ENCODE data around the gene MID1IP1. TPM values are rescaled to one million over a fixed set of nuclear protein-coding genes. Genes with fewer than 3 reads are reported as not detected.
A peak's percentile ranks its signal among the peaks of the same experiment; 100 is the strongest.

The MID1IP1 gene
- total and polyA plus RNA-seq, 5 donors, result 22.7 to 28.5 (median 27.1) TPM

DNA sequence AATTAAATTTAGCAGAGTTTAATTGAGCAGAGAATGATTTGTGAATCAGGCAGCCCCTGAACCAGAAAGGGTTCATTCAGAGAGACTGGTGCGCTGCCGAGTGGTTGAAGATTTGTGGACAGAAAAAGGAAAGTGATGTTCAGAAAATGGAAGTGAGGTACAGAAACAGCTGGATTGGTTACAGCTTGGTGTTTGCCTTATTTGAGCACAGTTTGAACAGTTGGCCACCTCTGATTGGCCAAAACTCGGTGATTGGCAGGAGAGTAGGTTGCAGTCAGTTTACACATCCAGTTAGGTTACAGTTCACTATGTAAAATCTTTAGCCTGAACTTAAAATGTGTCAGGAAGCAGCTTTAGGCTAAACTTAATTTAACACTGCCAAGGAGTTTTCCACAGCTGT, 14.9 kb downstream of the MID1IP1 start:
- H3K9me3 ChIP-seq (ENCODE audit: control insufficient read depth, low read length), result no peaks in the 10 kb centered on the region
- no peak overlapping the region for H3K4me3 ChIP-seq (ENCODE audit: low read length)
- H3K27me3 ChIP-seq (ENCODE audit: control insufficient read depth, insufficient read depth), result no peaks in the 10 kb centered on the region
- no peak for DNase-seq
- no peak overlapping the region for H3K27ac ChIP-seq (ENCODE audit: low read length)
- peaks cover 4% of the 10 kb centered on the region for H3K4me1 ChIP-seq (ENCODE audit: control insufficient read depth, insufficient read depth, low read length)
- WGBS, result 84% methylated on average over 3 of the region's 3 CpGs
- no peak for ATAC-seq
- intact Hi-C loops (cut with DNase I), result no loop called here

DNA sequence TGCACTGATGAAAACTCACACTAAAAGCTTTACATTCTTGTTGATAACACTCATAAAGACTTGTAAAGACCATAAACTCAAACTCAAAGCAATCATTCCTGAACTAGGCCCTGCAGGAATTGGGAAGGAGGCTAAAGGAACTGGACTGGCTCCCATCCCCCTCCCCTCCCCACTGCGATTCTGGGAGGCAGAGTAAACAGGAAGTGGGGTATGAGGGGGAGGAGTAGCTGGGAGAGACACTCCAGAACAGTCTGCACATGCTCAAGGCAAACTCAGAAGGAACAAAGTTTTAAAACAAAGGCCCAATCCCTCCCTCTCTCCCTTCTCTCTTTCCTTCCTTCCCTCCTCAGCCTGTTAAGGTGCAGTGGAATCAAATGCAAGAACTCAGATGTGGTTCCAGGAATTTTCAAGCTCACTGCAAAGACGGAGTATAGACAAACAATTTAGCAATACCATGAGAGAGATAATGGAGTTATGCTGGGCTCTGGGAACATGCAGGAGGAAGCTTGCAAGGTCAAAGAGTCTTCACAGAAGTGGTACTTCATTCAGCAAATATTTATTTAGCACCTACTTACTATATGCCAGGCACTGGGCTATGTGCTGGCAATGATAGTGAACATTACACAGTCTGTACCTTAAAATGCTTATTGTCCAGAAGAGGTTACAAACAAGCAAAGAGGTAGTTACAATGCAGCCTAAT, 15.9 kb downstream of the MID1IP1 start:
- peak; percentile 73 to 87 for ATAC-seq

DNA sequence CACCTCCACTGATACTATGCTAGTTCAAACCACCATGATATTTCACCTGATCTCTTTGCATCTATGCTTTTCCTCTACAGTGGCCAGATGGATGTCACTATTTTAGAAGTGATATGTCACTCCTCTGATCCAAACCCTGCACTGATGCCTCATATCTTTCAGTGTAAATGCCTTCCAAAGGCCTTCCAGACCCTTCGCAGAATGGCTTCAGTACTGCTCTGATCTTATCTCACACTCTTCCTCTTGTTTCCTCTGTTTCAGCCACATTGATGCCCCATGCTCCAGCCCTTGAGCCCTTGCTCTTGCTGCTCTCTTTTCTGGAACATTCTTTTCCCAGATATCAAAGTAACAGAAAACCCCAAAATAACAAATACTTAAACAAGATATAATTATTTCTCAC, 17.9 kb downstream of the MID1IP1 start:
- intact Hi-C loops (cut with DNase I), result no loop called here
- DNase-seq (no peak), ATAC-seq (no peak)
- Histone ChIP-seq H3K4me1 (ENCODE audit: control insufficient read depth, insufficient read depth, low read length) (peaks cover 4% of the 10 kb centered on the region), H3K27ac (ENCODE audit: low read length) (no peak overlapping the region), H3K27me3 (ENCODE audit: control insufficient read depth, insufficient read depth) (no peaks in the 10 kb centered on the region), H3K9me3 (ENCODE audit: control insufficient read depth, low read length) (no peaks in the 10 kb centered on the region), H3K4me3 (ENCODE audit: low read length) (no peak overlapping the region)
- WGBS, result 73% methylated on average over 1 of the region's 1 CpG

More for the DNA sequence above, 15.9 kb downstream of the MID1IP1 start:
- WGBS, result 15% methylated on average over 2 of the region's 2 CpGs
- no peak overlapping the region for H3K27ac ChIP-seq (ENCODE audit: low read length)
- peak; percentile 37 to 81 (median 76) for DNase-seq
- H3K4me3 ChIP-seq (ENCODE audit: low read length), result no peak overlapping the region
- intact Hi-C loops (cut with DNase I), result no loop called here
- peaks cover 4% of the 10 kb centered on the region for H3K4me1 ChIP-seq (ENCODE audit: control insufficient read depth, insufficient read depth, low read length)
- H3K9me3 ChIP-seq (ENCODE audit: control insufficient read depth, low read length), result no peaks in the 10 kb centered on the region
- no peaks in the 10 kb centered on the region for H3K27me3 ChIP-seq (ENCODE audit: control insufficient read depth, insufficient read depth)

DNA sequence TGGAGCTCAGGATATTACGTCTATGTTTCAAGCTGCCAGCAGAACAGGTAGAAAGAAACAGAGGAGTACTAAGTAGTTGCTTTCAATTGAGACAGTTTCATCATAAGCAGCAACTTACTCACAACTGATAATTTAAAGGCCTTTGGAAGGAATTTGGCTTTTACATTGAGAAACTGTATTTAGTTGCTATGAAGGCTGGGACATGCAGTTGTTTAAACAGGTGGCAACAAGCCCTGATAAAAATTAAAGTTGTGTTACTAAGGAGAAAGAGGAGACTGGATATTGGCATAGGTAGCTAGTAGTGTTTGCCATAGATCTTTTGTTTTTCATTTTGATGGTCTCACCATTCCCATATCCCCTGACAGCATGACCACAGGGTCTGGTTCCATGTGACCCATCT, 18.4 kb downstream of the MID1IP1 start:
- Histone ChIP-seq H3K27me3 (ENCODE audit: control insufficient read depth, insufficient read depth) (no peaks in the 10 kb centered on the region), H3K4me1 (ENCODE audit: control insufficient read depth, insufficient read depth, low read length) (peaks cover 4% of the 10 kb centered on the region), H3K27ac (ENCODE audit: low read length) (no peak overlapping the region), H3K4me3 (ENCODE audit: low read length) (no peak overlapping the region), H3K9me3 (ENCODE audit: control insufficient read depth, low read length) (no peaks in the 10 kb centered on the region)
- ATAC-seq, result no peak
- intact Hi-C loops (cut with DNase I), result no loop called here
- WGBS, result 100% methylated on average over 1 of the region's 1 CpG
- DNase-seq, result no peak

DNA sequence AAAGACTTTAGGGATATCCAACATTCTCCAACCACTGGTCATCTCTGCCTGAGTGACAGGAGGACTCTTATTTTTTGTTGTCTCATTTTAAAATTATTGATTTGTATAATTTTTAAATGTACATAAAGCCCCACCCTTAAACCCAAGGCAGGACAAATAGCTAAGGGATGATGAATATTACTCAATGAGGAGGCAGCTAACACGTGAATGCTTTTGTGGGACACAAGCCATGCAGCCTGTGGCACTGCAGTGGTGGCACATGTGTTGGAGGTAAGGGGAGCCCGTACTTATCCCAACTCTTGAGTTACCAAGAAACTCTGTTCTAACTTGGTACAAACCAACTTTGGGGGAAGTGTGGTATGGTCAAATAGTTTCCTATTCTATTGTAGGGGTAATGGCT, 19.5 kb downstream of the MID1IP1 start:
- DNase-seq (no peak), ATAC-seq (no peak)
- WGBS, result 92% methylated on average over 2 of the region's 2 CpGs
- Histone ChIP-seq H3K4me3 (ENCODE audit: low read length) (no peak overlapping the region), H3K27ac (ENCODE audit: low read length) (no peak overlapping the region), H3K4me1 (ENCODE audit: control insufficient read depth, insufficient read depth, low read length) (peaks cover 4% of the 10 kb centered on the region), H3K27me3 (ENCODE audit: control insufficient read depth, insufficient read depth) (no peaks in the 10 kb centered on the region), H3K9me3 (ENCODE audit: control insufficient read depth, low read length) (no peaks in the 10 kb centered on the region)
- intact Hi-C loops (cut with DNase I), result no loop called here

DNA sequence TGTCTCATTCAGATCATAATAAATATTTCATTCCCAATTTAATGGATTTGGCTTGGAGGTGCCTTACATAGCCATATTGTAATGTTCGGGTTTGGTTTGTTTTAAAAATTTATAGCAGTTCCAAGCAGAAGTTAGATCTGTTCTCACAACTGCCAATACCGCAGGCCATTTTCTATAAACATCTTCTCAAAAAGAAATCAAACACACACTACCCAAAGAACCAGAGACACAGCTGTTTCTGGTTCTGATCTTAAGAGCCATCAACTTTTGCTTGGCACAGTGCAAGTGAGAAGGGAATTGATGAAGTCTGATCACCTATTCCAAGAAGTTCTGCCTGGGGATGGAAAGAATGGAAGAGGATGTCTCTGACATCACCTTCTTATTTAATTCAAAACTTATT, 22.9 kb downstream of the MID1IP1 start:
- H3K27ac ChIP-seq (ENCODE audit: low read length), result no peak overlapping the region
- WGBS, result 95% methylated on average over 2 of the region's 2 CpGs
- no peaks in the 10 kb centered on the region for H3K9me3 ChIP-seq (ENCODE audit: control insufficient read depth, low read length)
- ATAC-seq (no peak), DNase-seq (no peak)
- no peaks in the 10 kb centered on the region for H3K27me3 ChIP-seq (ENCODE audit: control insufficient read depth, insufficient read depth)
- intact Hi-C loops (cut with DNase I), result no loop called here
- H3K4me3 ChIP-seq (ENCODE audit: low read length), result no peak overlapping the region
- H3K4me1 ChIP-seq (ENCODE audit: control insufficient read depth, insufficient read depth, low read length), result no peaks in the 10 kb centered on the region

DNA sequence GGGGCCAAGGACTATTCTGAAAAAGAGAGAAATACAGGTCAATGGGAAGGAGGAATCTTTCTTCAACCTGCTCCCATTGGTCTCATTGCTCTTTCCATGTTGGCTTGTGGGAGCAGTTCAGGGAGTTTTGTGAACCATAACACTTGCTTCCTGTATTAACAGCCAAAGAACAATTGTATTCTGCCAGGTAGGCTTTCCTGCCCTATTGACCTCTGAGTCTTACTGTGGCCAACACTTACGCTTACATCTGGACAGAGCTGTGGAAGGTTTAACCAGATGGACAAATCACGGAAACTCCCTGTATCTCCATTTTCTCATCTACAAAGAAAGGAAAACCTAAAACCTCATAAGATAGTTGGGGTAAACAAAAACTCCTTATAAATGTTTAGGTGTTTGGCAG, 30.7 kb downstream of the MID1IP1 start:
- intact Hi-C loops (cut with DNase I), result no loop called here
- Histone ChIP-seq H3K4me3 (ENCODE audit: low read length) (no peak overlapping the region), H3K4me1 (ENCODE audit: control insufficient read depth, insufficient read depth, low read length) (no peaks in the 10 kb centered on the region), H3K27ac (ENCODE audit: low read length) (no peak overlapping the region), H3K27me3 (ENCODE audit: control insufficient read depth, insufficient read depth) (no peaks in the 10 kb centered on the region), H3K9me3 (ENCODE audit: control insufficient read depth, low read length) (no peaks in the 10 kb centered on the region)
- no peak for DNase-seq
- no peak for ATAC-seq
- 71% methylated on average over 2 of the region's 2 CpGs for WGBS

DNA sequence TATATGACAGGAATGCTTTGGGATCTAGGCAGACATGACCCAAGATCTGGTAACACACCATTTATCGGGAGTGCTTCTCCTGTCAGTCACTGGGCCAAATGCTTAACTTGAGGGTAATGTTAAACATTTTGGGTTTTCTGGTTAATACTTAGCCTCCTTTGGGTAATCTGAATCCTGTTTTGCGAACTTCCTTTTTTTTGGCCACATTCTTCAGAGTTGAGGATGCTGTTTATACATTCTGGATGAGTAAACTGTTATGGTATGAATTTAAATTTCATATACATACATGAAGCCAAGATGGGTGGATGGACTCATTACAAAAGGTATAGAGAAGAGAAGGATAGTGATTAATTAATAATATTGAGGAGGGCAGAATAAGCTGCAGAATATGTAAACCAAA, 36.1 kb downstream of the MID1IP1 start:
- no peaks in the 10 kb centered on the region for H3K4me1 ChIP-seq (ENCODE audit: control insufficient read depth, insufficient read depth, low read length)
- ATAC-seq, result no peak
- 96% methylated on average over 2 of the region's 2 CpGs for WGBS
- no peak overlapping the region for H3K4me3 ChIP-seq (ENCODE audit: low read length)
- H3K27ac ChIP-seq (ENCODE audit: low read length), result no peak overlapping the region
- no peak for DNase-seq
- H3K27me3 ChIP-seq (ENCODE audit: control insufficient read depth, insufficient read depth), result no peaks in the 10 kb centered on the region
- H3K9me3 ChIP-seq (ENCODE audit: control insufficient read depth, low read length), result no peaks in the 10 kb centered on the region
- intact Hi-C loops (cut with DNase I), result no loop called here

DNA sequence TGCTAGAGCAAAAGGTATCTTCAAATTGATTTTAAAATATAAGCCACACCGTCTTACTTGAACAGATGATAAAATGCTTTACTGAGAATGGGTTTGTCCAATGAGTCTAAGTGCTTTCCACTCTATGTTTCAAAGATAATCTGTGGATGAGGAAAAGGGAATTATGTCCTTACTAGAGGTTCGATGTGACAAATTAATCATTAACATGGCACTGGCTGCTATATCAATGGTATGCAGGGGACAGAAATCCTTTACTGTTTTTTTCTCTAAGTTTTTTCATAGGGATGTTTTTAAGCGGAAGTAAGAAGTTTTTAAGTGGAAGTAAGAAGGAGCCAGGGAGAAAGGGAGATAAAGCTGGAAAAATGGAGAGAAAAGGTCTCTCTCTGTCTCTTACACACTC, 38.0 kb downstream of the MID1IP1 start:
- no peak overlapping the region for H3K4me3 ChIP-seq (ENCODE audit: low read length)
- 90% methylated on average over 3 of the region's 3 CpGs for WGBS
- intact Hi-C loops (cut with DNase I), result no loop called here
- no peak overlapping the region for H3K27ac ChIP-seq (ENCODE audit: low read length)
- H3K4me1 ChIP-seq (ENCODE audit: control insufficient read depth, insufficient read depth, low read length), result no peaks in the 10 kb centered on the region
- H3K27me3 ChIP-seq (ENCODE audit: control insufficient read depth, insufficient read depth), result no peaks in the 10 kb centered on the region
- DNase-seq (no peak), ATAC-seq (no peak)
- no peaks in the 10 kb centered on the region for H3K9me3 ChIP-seq (ENCODE audit: control insufficient read depth, low read length)

DNA sequence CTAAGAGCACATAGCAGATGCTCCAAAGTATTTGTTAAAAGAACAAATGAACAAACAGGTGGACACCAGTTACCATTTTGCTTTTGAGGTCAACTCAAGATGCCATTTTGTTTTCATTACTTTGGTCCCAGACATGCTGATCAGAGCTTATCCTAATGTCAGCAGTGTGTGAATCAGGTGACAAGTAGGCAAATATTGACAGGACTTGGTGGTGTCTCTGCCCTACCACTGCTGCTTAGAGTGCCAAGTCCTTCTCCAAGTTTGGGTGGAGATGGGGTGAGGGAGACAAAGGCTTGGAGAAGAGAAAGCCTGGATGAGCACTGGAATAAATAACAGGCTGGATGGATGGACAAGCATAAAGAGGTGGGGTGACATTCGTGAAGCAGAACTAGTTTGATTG, 38.7 kb downstream of the MID1IP1 start:
- H3K9me3 ChIP-seq (ENCODE audit: control insufficient read depth, low read length), result no peaks in the 10 kb centered on the region
- no peaks in the 10 kb centered on the region for H3K4me1 ChIP-seq (ENCODE audit: control insufficient read depth, insufficient read depth, low read length)
- H3K27me3 ChIP-seq (ENCODE audit: control insufficient read depth, insufficient read depth), result no peaks in the 10 kb centered on the region
- DNase-seq (no peak), ATAC-seq (no peak)
- intact Hi-C loops (cut with DNase I), result no loop called here
- WGBS, result 72% methylated on average over 1 of the region's 1 CpG
- no peak overlapping the region for H3K27ac ChIP-seq (ENCODE audit: low read length)
- H3K4me3 ChIP-seq (ENCODE audit: low read length), result no peak overlapping the region

DNA sequence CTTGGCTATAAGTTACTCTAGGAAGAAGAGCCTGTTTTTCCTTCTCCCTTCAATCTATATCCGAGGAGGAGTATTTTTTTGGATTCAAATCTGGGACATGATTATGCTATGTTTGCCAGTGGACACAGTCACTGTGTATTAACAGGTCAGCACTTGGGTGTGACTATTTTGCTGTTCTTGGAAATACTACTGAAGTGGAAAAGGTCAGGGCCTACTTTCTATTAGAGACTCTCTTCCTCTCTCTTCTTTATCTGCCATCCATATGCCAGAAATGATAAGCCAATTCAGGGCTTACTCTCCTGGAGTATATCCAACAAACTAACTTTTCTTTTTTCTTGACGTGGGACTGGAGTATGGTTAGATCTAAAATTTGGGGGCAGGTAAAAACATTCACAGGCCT, 40.5 kb downstream of the MID1IP1 start:
- ATAC-seq (peak; percentile 45 to 85), DNase-seq (no peak)
- H3K27ac ChIP-seq (ENCODE audit: low read length), result no peak overlapping the region
- no peaks in the 10 kb centered on the region for H3K9me3 ChIP-seq (ENCODE audit: control insufficient read depth, low read length)
- intact Hi-C loops (cut with DNase I), result no loop called here
- H3K4me1 ChIP-seq (ENCODE audit: control insufficient read depth, insufficient read depth, low read length), result no peaks in the 10 kb centered on the region
- H3K4me3 ChIP-seq (ENCODE audit: low read length), result no peak overlapping the region
- WGBS, result 43% methylated on average over 2 of the region's 2 CpGs
- no peaks in the 10 kb centered on the region for H3K27me3 ChIP-seq (ENCODE audit: control insufficient read depth, insufficient read depth)

DNA sequence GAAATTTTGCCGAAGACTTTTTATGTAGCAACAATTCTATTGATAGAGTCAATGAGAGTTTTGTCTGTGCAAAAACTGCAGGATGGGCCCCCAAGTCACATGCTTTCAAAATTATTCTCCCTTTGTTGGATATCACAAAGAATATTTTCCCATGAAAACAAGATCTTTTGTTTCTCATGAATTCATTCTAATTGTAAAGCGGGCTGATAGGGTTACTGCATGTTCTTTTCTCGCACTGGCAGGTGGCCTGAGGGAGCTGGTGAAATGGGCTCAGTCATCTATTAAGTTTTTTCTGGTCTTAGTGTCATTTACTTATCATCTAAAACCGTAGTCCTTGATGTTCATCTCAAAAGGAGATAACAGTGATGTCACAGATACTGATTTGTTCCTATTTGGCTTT, 44.2 kb downstream of the MID1IP1 start:
- ATAC-seq, result no peak
- Histone ChIP-seq H3K4me3 (ENCODE audit: low read length) (no peak overlapping the region), H3K27ac (ENCODE audit: low read length) (no peak overlapping the region), H3K9me3 (ENCODE audit: control insufficient read depth, low read length) (no peaks in the 10 kb centered on the region), H3K27me3 (ENCODE audit: control insufficient read depth, insufficient read depth) (no peaks in the 10 kb centered on the region), H3K4me1 (ENCODE audit: control insufficient read depth, insufficient read depth, low read length) (no peaks in the 10 kb centered on the region)
- no peak for DNase-seq
- WGBS, result 86% methylated on average over 4 of the region's 4 CpGs
- intact Hi-C loops (cut with DNase I), result no loop called here
